Measurements from ENCODE around the gene MRPS18B. TPM values are rescaled to one million over a fixed set of nuclear protein-coding genes. Genes with fewer than 3 reads are reported as not detected.

Gene MRPS18B
- total and polyA plus RNA-seq, 2 of the 13 experiments (the other 11 are each of a cell fraction or from before 2014, with no cell fraction given) = 125 to 131 TPM

GRCh38 chr6:30654798-30655742 is 37.4 kb downstream of the MRPS18B start (continued):
- TF ChIP-seq, protein P1, sequence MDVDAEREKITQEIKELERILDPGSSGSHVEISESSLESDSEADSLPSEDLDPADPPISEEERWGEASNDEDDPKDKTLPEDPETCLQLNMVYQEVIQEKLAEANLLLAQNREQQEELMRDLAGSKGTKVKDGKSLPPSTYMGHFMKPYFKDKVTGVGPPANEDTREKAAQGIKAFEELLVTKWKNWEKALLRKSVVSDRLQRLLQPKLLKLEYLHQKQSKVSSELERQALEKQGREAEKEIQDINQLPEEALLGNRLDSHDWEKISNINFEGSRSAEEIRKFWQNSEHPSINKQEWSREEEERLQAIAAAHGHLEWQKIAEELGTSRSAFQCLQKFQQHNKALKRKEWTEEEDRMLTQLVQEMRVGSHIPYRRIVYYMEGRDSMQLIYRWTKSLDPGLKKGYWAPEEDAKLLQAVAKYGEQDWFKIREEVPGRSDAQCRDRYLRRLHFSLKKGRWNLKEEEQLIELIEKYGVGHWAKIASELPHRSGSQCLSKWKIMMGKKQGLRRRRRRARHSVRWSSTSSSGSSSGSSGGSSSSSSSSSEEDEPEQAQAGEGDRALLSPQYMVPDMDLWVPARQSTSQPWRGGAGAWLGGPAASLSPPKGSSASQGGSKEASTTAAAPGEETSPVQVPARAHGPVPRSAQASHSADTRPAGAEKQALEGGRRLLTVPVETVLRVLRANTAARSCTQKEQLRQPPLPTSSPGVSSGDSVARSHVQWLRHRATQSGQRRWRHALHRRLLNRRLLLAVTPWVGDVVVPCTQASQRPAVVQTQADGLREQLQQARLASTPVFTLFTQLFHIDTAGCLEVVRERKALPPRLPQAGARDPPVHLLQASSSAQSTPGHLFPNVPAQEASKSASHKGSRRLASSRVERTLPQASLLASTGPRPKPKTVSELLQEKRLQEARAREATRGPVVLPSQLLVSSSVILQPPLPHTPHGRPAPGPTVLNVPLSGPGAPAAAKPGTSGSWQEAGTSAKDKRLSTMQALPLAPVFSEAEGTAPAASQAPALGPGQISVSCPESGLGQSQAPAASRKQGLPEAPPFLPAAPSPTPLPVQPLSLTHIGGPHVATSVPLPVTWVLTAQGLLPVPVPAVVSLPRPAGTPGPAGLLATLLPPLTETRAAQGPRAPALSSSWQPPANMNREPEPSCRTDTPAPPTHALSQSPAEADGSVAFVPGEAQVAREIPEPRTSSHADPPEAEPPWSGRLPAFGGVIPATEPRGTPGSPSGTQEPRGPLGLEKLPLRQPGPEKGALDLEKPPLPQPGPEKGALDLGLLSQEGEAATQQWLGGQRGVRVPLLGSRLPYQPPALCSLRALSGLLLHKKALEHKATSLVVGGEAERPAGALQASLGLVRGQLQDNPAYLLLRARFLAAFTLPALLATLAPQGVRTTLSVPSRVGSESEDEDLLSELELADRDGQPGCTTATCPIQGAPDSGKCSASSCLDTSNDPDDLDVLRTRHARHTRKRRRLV (CRISPR knock-in tag; IDR thresholded peaks at IDR 0.05) = no peak
- TF ChIP-seq MXI1 (IDR thresholded peaks at IDR 0.05; ENCODE audit: borderline replicate concordance, low read depth, low read length) (peak; percentile 98; the same call in 2 of the 3 replicates), GATAD2A (CRISPR knock-in tag; IDR thresholded peaks at IDR 0.05) (peak; percentile 99), PCBP2 (optimal IDR thresholded peaks at IDR 0.05; ENCODE audit: low read depth, low read length, poor library complexity, severe bottlenecking) (no peak), PHF5A (CRISPR knock-in tag; IDR thresholded peaks at IDR 0.05; ENCODE audit: low read depth, unreplicated experiment) (peak; percentile 99), ZNF816 (CRISPR knock-in tag; IDR thresholded peaks at IDR 0.05; ENCODE audit: borderline replicate concordance) (no peak), REXO4 (CRISPR knock-in tag; IDR thresholded peaks at IDR 0.05; ENCODE audit: borderline replicate concordance) (0 out of 2 replicates have a peak, but pooled peaks have one; percentile 11), GABPB1 (CRISPR knock-in tag; IDR thresholded peaks at IDR 0.05) (peak; percentile 58; the same call in 1 of the 2 replicates), GLI4 (CRISPR knock-in tag; IDR thresholded peaks at IDR 0.05; ENCODE audit: borderline replicate concordance) (peak; percentile 84; the same call in 1 of the 2 replicates), ZNF350 (CRISPR knock-in tag; IDR thresholded peaks at IDR 0.05; ENCODE audit: borderline replicate concordance, low read depth) (peak; percentile 93), RFX5 (IDR thresholded peaks at IDR 0.05; ENCODE audit: low read depth, low read length) (no peak; the same call in 1 of the 2 replicates), NCOR1 (IDR thresholded peaks at IDR 0.05; ENCODE audit: borderline replicate concordance, low read length) (peak; percentile 67), MEIS1 (CRISPR knock-in tag; IDR thresholded peaks at IDR 0.05; ENCODE audit: borderline replicate concordance) (peak; percentile 99), RBAK (CRISPR knock-in tag; IDR thresholded peaks at IDR 0.05) (no peak), ZNF253 (CRISPR knock-in tag; IDR thresholded peaks at IDR 0.05; ENCODE audit: borderline replicate concordance) (no peak)
- TF ChIP-seq, protein P2, sequence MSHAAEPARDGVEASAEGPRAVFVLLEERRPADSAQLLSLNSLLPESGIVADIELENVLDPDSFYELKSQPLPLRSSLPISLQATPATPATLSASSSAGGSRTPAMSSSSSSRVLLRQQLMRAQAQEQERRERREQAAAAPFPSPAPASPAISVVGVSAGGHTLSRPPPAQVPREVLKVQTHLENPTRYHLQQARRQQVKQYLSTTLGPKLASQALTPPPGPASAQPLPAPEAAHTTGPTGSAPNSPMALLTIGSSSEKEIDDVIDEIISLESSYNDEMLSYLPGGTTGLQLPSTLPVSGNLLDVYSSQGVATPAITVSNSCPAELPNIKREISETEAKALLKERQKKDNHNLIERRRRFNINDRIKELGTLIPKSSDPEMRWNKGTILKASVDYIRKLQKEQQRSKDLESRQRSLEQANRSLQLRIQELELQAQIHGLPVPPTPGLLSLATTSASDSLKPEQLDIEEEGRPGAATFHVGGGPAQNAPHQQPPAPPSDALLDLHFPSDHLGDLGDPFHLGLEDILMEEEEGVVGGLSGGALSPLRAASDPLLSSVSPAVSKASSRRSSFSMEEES (CRISPR knock-in tag; IDR thresholded peaks at IDR 0.05) = peak; percentile 19; the same call in 1 of the 2 replicates
- TF ChIP-seq, protein P3, sequence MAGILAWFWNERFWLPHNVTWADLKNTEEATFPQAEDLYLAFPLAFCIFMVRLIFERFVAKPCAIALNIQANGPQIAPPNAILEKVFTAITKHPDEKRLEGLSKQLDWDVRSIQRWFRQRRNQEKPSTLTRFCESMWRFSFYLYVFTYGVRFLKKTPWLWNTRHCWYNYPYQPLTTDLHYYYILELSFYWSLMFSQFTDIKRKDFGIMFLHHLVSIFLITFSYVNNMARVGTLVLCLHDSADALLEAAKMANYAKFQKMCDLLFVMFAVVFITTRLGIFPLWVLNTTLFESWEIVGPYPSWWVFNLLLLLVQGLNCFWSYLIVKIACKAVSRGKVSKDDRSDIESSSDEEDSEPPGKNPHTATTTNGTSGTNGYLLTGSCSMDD (CRISPR knock-in tag; IDR thresholded peaks at IDR 0.05) = no peak
- TF ChIP-seq, protein P4, sequence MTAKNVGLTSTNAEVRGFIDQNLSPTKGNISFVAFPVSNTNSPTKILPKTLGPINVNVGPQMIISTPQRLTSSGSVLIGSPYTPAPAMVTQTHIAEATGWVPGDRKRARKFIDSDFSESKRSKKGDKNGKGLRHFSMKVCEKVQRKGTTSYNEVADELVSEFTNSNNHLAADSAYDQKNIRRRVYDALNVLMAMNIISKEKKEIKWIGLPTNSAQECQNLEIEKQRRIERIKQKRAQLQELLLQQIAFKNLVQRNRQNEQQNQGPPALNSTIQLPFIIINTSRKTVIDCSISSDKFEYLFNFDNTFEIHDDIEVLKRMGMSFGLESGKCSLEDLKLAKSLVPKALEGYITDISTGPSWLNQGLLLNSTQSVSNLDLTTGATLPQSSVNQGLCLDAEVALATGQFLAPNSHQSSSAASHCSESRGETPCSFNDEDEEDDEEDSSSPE (CRISPR knock-in tag; IDR thresholded peaks at IDR 0.05) = no peak; the same call in 1 of the 2 replicates

Measured in HepG2 (cell line).